Osteoblast (primary cell): ENCODE data around the gene SPOCD1. TPM values are rescaled to one million over a fixed set of nuclear protein-coding genes. Genes with fewer than 3 reads are reported as not detected.
A peak's percentile ranks its signal among the peaks of the same experiment; 100 is the strongest.

Experiments
- DNase-seq: peaks from one replicate; pipeline ENCODE4 v3.0.0; 2011; ENCODE audit warnings: low spot score, mixed read lengths; ENCODE audit not compliant: insufficient read length; ENCODE audit errors: missing footprints
- H2AFZ ChIP-seq: 2 replicates; pipeline ENCODE4 v1.6.0; 2011; ENCODE audit warnings: mild to moderate bottlenecking, low read length
- H3K27ac ChIP-seq: 2 replicates; pipeline ENCODE4 v1.5.1; 2011; ENCODE audit warnings: mild to moderate bottlenecking, low read depth, low read length, moderate library complexity
- H3K27me3 ChIP-seq: 2 replicates; pipeline ENCODE4 v1.6.0; 2012; ENCODE audit warnings: mild to moderate bottlenecking, control low read depth, inconsistent platforms, low read length, moderate library complexity; ENCODE audit not compliant: insufficient read depth
- H3K36me3 ChIP-seq: 2 replicates; pipeline ENCODE4 v1.5.1; 2011; ENCODE audit warnings: mild to moderate bottlenecking, low read length, control low read depth, moderate library complexity; ENCODE audit not compliant: insufficient read depth
- H3K4me1 ChIP-seq: 2 replicates; pipeline ENCODE4 v1.5.1; 2011; ENCODE audit warnings: mild to moderate bottlenecking, low read length, control low read depth, moderate library complexity; ENCODE audit not compliant: insufficient read depth
- H3K4me2 ChIP-seq: 2 replicates; pipeline ENCODE4 v1.6.0; 2011; ENCODE audit warnings: mild to moderate bottlenecking, low read length; ENCODE audit not compliant: insufficient read depth
- H3K4me3 ChIP-seq: fragments of 200-600 bp; sonication (generic); 3 replicates; pipeline ENCODE4 v1.5.1; 2012; ENCODE audit warnings: mild to moderate bottlenecking, low read length, inconsistent platforms; ENCODE audit not compliant: insufficient read depth
- H3K79me2 ChIP-seq: 2 replicates; pipeline ENCODE4 v1.6.0; 2012; ENCODE audit warnings: mild to moderate bottlenecking, low read length, control low read depth, inconsistent platforms; ENCODE audit not compliant: insufficient read depth
- H3K9me3 ChIP-seq: 2 replicates; pipeline ENCODE4 v1.5.1; 2011; ENCODE audit warnings: low read depth, low read length, control low read depth
- H4K20me1 ChIP-seq: 2 replicates; pipeline ENCODE4 v1.6.0; 2012; ENCODE audit warnings: mild to moderate bottlenecking, low read length, control low read depth; ENCODE audit not compliant: insufficient read depth
- total RNA-seq: library from RNA; depleted of rRNA; stranded (reverse); fragments of >200 nt; gene quantifications from 2 replicates; pipeline ENCODE4 v1.2.3, GENCODE V29; 2012
- TF ChIP-seq, protein P1 (sequence below): IDR thresholded peaks from 2 replicates; pipeline ENCODE4 v1.5.1; 2011; ENCODE audit warnings: mild to moderate bottlenecking, low read depth, low read length, moderate library complexity; ENCODE audit errors: extremely low read depth

The SPOCD1 gene
- total RNA-seq, 1 donor = 58.6 TPM

GRCh38 chr1:31751822-31752241 lies 64.0 kb downstream of the SPOCD1 start:
- H3K79me2 ChIP-seq = no peaks in the 10 kb centered on the region
- H4K20me1 ChIP-seq = peaks cover 33% of the 10 kb centered on the region
- H2AFZ ChIP-seq = no peak overlapping the region
- H3K36me3 ChIP-seq = no peaks in the 10 kb centered on the region
- no peak for DNase-seq
- H3K4me2 ChIP-seq = no peak overlapping the region
- H3K4me1 ChIP-seq = peaks cover 23% of the 10 kb centered on the region
- H3K27me3 ChIP-seq = no peaks in the 10 kb centered on the region
- no peak overlapping the region for H3K27ac ChIP-seq
- no peak overlapping the region for H3K4me3 ChIP-seq
- TF ChIP-seq, protein P1, sequence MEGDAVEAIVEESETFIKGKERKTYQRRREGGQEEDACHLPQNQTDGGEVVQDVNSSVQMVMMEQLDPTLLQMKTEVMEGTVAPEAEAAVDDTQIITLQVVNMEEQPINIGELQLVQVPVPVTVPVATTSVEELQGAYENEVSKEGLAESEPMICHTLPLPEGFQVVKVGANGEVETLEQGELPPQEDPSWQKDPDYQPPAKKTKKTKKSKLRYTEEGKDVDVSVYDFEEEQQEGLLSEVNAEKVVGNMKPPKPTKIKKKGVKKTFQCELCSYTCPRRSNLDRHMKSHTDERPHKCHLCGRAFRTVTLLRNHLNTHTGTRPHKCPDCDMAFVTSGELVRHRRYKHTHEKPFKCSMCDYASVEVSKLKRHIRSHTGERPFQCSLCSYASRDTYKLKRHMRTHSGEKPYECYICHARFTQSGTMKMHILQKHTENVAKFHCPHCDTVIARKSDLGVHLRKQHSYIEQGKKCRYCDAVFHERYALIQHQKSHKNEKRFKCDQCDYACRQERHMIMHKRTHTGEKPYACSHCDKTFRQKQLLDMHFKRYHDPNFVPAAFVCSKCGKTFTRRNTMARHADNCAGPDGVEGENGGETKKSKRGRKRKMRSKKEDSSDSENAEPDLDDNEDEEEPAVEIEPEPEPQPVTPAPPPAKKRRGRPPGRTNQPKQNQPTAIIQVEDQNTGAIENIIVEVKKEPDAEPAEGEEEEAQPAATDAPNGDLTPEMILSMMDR = no peak
- H3K9me3 ChIP-seq = no peaks in the 10 kb centered on the region

GRCh38 chr1:31750858-31751510 lies 64.8 kb downstream of the SPOCD1 start:
- TF ChIP-seq, protein P1 = no peak
- H3K27ac ChIP-seq = no peak overlapping the region
- H2AFZ ChIP-seq = no peak overlapping the region
- H3K4me2 ChIP-seq = peak overlapping the region; percentile 40
- DNase-seq = peak; percentile 99
- H4K20me1 ChIP-seq = peaks cover 37% of the 10 kb centered on the region
- H3K4me1 ChIP-seq = peaks cover 23% of the 10 kb centered on the region
- peak overlapping the region; percentile 10 for H3K4me3 ChIP-seq
- H3K79me2 ChIP-seq = no peaks in the 10 kb centered on the region
- H3K9me3 ChIP-seq = no peaks in the 10 kb centered on the region
- H3K36me3 ChIP-seq = no peaks in the 10 kb centered on the region
- H3K27me3 ChIP-seq = no peaks in the 10 kb centered on the region

GRCh38 chr1:31749785-31750735 lies 65.8 kb downstream of the SPOCD1 start:
- Histone ChIP-seq H3K9me3 (no peaks in the 10 kb centered on the region), H3K27me3 (no peaks in the 10 kb centered on the region), H4K20me1 (peaks cover 37% of the 10 kb centered on the region), H3K4me1 (peaks cover 23% of the 10 kb centered on the region), H3K36me3 (no peaks in the 10 kb centered on the region), H3K4me2 (peak overlapping the region; percentile 40), H3K4me3 (peak overlapping the region; percentile 10), H3K79me2 (no peaks in the 10 kb centered on the region), H2AFZ (no peak overlapping the region), H3K27ac (no peak overlapping the region)
- TF ChIP-seq, protein P1 = no peak
- DNase-seq = no peak

GRCh38 chr1:31748365-31748764 lies 67.5 kb downstream of the SPOCD1 start:
- DNase-seq = no peak
- H3K27me3 ChIP-seq = no peaks in the 10 kb centered on the region
- no peak overlapping the region for H2AFZ ChIP-seq

More at GRCh38 chr1:31748365-31748764, 67.5 kb downstream of the SPOCD1 start:
- H3K9me3 ChIP-seq = no peaks in the 10 kb centered on the region
- H3K4me1 ChIP-seq = peaks cover 16% of the 10 kb centered on the region
- H3K4me2 ChIP-seq = no peak overlapping the region
- H3K36me3 ChIP-seq = no peaks in the 10 kb centered on the region
- H4K20me1 ChIP-seq = peaks cover 34% of the 10 kb centered on the region
- no peaks in the 10 kb centered on the region for H3K79me2 ChIP-seq
- H3K4me3 ChIP-seq = no peak overlapping the region
- H3K27ac ChIP-seq = no peak overlapping the region
- TF ChIP-seq, protein P1 = no peak
